ENCODE measurements around the gene SDC4. TPM values are rescaled to one million over a fixed set of nuclear protein-coding genes. Genes with fewer than 3 reads are reported as not detected.
A peak's percentile ranks its signal among the peaks of the same experiment; 100 is the strongest.

Gene SDC4
- total and polyA plus RNA-seq, 2 experiments from 2014 or later: 28.5 to 39.9 TPM

DNA sequence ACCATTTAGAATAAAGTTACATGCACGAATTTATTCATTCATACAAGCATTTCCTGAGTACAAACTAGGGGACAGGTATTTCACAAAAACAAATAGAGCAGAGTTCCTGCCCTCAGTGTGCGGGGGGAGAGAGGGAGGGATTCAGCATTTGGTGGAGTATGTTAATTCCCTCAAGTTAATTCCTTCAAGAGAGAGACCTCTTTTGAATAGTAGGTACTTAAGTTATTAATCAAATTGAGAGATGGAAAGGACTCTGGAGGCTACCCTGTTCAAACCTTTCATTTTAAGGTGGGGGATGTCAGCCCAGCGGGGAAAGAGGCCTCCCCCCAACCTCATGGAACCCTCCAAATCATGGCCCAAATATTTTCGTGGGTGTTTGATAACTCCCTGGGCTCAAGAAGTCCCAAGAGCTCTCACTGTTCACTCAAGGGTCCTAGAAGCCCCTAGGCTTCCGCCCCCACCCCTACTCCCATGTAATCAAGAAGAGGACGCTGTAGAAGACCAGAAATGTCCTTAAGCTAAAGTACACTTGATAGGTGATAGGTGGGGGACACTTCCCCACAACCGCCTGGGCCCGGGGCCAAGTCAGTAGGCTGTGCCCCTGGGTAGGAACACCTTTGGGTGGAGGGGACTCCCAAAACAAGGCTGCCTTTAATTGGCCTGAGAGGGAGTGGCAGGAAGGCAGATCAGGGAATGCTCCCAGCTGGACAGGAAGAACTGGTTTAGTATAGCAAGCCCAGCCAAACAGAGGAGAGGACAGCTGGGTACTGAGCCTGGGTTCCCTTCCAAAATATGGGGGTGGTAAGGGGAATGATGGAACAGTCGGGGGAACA, 2.9 kb downstream of the SDC4 start:
- Histone ChIP-seq H2AFZ (no peak overlapping the region), H3K79me2 (replicated peaks; ENCODE audit: insufficient read depth) (peaks cover 70% of the 10 kb centered on the region), H3K4me3 (peak overlapping the region; percentile 36), H3K27me3 (ENCODE audit: insufficient read depth) (peaks cover 9% of the 10 kb centered on the region; the same call in 1 of the 2 replicates), H3F3A (replicated peaks; ENCODE audit: low read depth) (0 out of 2 replicates have a peak, but pooled peaks cover 8% of the 10 kb centered on the region), H3K36me3 (ENCODE audit: insufficient read depth) (no peaks in the 10 kb centered on the region), H3K4me2 (peak overlapping the region; percentile 98), H3K27ac (ENCODE audit: low read depth) (no peak overlapping the region), H4K20me1 (replicated peaks; ENCODE audit: insufficient read depth) (no peaks in the 10 kb centered on the region), H3K9me2 (ENCODE audit: insufficient read depth) (no peaks in the 10 kb centered on the region), H3K4me1 (ENCODE audit: insufficient read depth) (peaks cover 73% of the 10 kb centered on the region)
- peak overlapping the region; percentile 54; the same call in 2 of the 3 replicates for H3K4me3 Mint-ChIP-seq
- no peaks in the 10 kb centered on the region for H3K9me3 Mint-ChIP-seq
- no peak for DNase-seq (ENCODE audit: low spot score)
- H3K4me1 Mint-ChIP-seq: peaks cover 73% of the 10 kb centered on the region
- no peak for ATAC-seq
- TF ChIP-seq ZNF114 (CRISPR knock-in tag; IDR thresholded peaks at IDR 0.05) (no peak), STAT1 (IDR thresholded peaks at IDR 0.05; ENCODE audit: unreplicated experiment) (no peak), ETS1 (IDR thresholded peaks at IDR 0.05) (no peak), EZH2 (IDR thresholded peaks at IDR 0.05; ENCODE audit: low read depth, unreplicated experiment) (no peak), JUNB (IDR thresholded peaks at IDR 0.05; ENCODE audit: unreplicated experiment) (no peak), EZH2phosphoT487 (IDR thresholded peaks at IDR 0.05; ENCODE audit: unreplicated experiment) (no peak), NANOG (IDR thresholded peaks at IDR 0.05; ENCODE audit: borderline replicate concordance) (no peak), ZNF331 (CRISPR knock-in tag; IDR thresholded peaks at IDR 0.05; ENCODE audit: low read depth) (no peak), CREB1 (CRISPR knock-in tag; IDR thresholded peaks at IDR 0.05; ENCODE audit: low read depth) (no peak), REST (IDR thresholded peaks at IDR 0.05; ENCODE audit: unreplicated experiment) (no peak), ZNF462 (CRISPR knock-in tag; IDR thresholded peaks at IDR 0.05) (no peak), POLR2AphosphoS5 (IDR thresholded peaks at IDR 0.05; ENCODE audit: low read depth) (no peak), CTCF (conservative IDR thresholded peaks at IDR 0.05; ENCODE audit: low read depth in 2 of 2) (no peak)
- no peak overlapping the region; the same call in 1 of the 2 replicates for H3K27ac Mint-ChIP-seq
- H3K36me3 Mint-ChIP-seq (ENCODE audit: low read depth): peaks cover 4% of the 10 kb centered on the region
- H3K27me3 Mint-ChIP-seq (ENCODE audit: insufficient read depth, low read depth, poor library complexity): peaks cover 15% of the 10 kb centered on the region
